ENCODE data around the gene STRAP. TPM values are rescaled to one million over a fixed set of nuclear protein-coding genes. Genes with fewer than 3 reads are reported as not detected.
A peak's percentile ranks its signal among the peaks of the same experiment; 100 is the strongest.

Gene STRAP
- total RNA-seq, 4 donors from 2014 or later = 24.5 to 45.4 (median 37.7) TPM

DNA sequence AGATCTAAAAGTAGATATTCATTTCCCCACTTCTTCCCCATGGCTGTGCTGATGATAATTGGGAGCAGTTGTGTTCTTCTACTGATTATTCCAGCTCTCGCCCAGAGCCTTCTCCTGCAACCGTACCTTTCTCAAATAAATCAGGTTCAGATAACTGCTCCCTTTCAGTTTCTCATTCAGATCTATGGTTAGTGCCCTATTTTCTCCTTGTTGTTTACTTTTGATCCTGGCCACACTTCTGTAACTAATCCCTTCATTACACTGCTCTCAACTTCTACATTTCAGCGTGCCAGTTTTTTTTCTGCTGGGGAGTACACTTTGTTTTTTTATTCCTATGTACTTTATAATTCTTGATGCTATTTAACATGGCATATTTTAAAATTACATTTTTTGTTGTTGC lies 2.8 kb upstream of the STRAP start:
- H3K4me3 ChIP-seq = no peak overlapping the region
- H3K9me3 ChIP-seq = no peaks in the 10 kb centered on the region
- no peak for DNase-seq (ENCODE audit: low spot score in 2 of 2)
- H3K36me3 ChIP-seq = no peaks in the 10 kb centered on the region
- WGBS = 87% methylated on average over 3 of the region's 3 CpGs
- H3K27me3 ChIP-seq = no peaks in the 10 kb centered on the region
- peaks cover 17% of the 10 kb centered on the region for H3K4me1 ChIP-seq
- TF ChIP-seq EP300 (IDR thresholded peaks at IDR 0.05) = no peak
- no peak for TF ChIP-seq POLR2A (IDR thresholded peaks at IDR 0.05)
- TF ChIP-seq, protein P1, sequence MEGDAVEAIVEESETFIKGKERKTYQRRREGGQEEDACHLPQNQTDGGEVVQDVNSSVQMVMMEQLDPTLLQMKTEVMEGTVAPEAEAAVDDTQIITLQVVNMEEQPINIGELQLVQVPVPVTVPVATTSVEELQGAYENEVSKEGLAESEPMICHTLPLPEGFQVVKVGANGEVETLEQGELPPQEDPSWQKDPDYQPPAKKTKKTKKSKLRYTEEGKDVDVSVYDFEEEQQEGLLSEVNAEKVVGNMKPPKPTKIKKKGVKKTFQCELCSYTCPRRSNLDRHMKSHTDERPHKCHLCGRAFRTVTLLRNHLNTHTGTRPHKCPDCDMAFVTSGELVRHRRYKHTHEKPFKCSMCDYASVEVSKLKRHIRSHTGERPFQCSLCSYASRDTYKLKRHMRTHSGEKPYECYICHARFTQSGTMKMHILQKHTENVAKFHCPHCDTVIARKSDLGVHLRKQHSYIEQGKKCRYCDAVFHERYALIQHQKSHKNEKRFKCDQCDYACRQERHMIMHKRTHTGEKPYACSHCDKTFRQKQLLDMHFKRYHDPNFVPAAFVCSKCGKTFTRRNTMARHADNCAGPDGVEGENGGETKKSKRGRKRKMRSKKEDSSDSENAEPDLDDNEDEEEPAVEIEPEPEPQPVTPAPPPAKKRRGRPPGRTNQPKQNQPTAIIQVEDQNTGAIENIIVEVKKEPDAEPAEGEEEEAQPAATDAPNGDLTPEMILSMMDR (IDR thresholded peaks at IDR 0.05) = no peak
- no peak for TF ChIP-seq POLR2AphosphoS5 (IDR thresholded peaks at IDR 0.05)
- no peak overlapping the region for H3K27ac ChIP-seq

DNA sequence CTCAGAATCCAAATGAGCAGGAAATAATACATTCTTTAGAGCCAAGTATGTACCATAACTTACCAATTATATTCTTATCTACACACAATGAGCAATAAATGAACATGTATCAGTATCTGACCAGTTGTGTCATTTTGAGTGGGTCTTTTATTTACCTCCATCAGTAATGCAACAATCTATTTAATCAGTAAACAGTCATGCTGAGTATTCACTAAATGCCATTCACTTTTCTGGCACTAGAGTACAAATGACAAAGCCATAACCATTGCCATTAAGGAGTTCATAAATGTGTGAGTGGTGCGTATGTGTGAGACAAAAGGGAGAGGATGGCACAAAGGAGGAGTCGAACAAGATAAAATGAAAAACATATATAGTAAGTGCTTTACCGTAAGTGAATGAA lies 1.5 kb upstream of the STRAP start:
- H3K9me3 ChIP-seq = no peaks in the 10 kb centered on the region
- WGBS = 98% methylated on average over 3 of the region's 3 CpGs

DNA sequence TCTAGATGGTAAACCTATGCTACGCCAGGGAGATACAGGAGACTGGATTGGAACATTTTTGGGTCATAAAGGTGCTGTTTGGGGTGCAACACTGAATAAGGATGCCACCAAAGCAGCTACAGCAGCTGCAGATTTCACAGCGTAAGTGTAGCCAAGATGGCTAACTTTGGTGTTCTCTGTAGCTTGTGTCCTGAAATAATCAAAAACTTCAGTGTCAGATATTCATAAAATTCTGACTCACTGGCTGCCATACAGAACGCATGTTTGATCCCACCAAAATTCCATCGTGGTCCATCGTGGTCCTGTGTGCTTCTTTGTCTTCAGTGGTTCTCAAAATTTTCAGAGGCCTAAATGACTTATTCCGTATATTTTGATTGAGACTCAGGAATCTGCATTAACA lies 1.3 kb downstream of the STRAP start:
- Histone ChIP-seq H3K9me3 (no peaks in the 10 kb centered on the region), H3K27ac (no peak overlapping the region), H3K27me3 (no peaks in the 10 kb centered on the region), H3K4me3 (peak overlapping the region; percentile 80), H3K36me3 (no peaks in the 10 kb centered on the region), H3K4me1 (peaks cover 33% of the 10 kb centered on the region)
- no peak for DNase-seq (ENCODE audit: low spot score in 2 of 2)
- WGBS = 47% methylated on average over 6 of the region's 6 CpGs
- TF ChIP-seq POLR2A (IDR thresholded peaks at IDR 0.05) = no peak
- TF ChIP-seq, protein P1 (IDR thresholded peaks at IDR 0.05) = no peak

More for the DNA sequence above, 1.5 kb upstream of the STRAP start:
- Histone ChIP-seq H3K36me3 (no peaks in the 10 kb centered on the region), H3K4me3 (no peak overlapping the region), H3K4me1 (peaks cover 23% of the 10 kb centered on the region), H3K27me3 (no peaks in the 10 kb centered on the region), H3K27ac (no peak overlapping the region)
- no peak for DNase-seq (ENCODE audit: low spot score in 2 of 2)
- TF ChIP-seq, protein P1 (IDR thresholded peaks at IDR 0.05) = no peak
- no peak for TF ChIP-seq POLR2A (IDR thresholded peaks at IDR 0.05)
- TF ChIP-seq POLR2AphosphoS5 (IDR thresholded peaks at IDR 0.05) = no peak
- no peak for TF ChIP-seq EP300 (IDR thresholded peaks at IDR 0.05)

DNA sequence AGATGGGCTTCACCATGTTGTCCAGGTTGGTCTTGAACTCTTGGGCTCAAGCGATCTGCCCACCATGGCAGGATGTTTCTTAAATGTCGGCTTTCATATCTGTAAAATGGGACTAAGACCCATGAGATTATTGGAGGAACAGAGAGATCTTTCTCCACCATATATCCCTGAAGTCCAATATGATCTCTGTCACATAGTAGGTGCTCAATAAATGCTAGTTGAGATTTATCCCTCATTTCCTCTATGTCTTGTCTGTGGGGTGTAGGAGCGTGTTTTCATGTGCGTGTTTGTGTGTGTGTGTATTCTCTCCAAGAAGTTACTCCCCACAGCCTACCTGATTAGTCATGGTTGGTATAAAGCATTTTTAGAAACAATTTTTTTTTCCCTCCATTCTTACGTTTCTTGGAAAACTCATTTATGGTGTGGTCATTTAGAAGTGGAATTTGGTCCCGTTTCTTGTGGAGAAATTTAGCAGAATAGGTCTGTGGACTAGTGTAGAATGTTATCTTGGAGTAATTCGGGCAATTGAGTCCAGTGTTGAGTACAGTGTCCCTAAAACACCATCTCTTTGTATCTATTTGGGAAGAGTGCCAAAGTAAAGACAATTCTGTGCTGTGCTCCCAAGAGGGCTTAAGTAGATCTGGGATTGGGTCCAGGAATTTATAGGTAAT lies 4.3 kb downstream of the STRAP start:
- H3K36me3 ChIP-seq = peaks cover 17% of the 10 kb centered on the region
- WGBS = 85% methylated on average over 7 of the region's 7 CpGs
- H3K4me3 ChIP-seq = no peak overlapping the region
- peaks cover 28% of the 10 kb centered on the region for H3K4me1 ChIP-seq
- H3K27me3 ChIP-seq = no peaks in the 10 kb centered on the region
- H3K27ac ChIP-seq = no peak overlapping the region
- no peaks in the 10 kb centered on the region for H3K9me3 ChIP-seq
- DNase-seq (ENCODE audit: low spot score in 2 of 2) = no peak
- no peak for TF ChIP-seq POLR2AphosphoS5 (IDR thresholded peaks at IDR 0.05)
- TF ChIP-seq POLR2A (IDR thresholded peaks at IDR 0.05) = no peak
- no peak for TF ChIP-seq EP300 (IDR thresholded peaks at IDR 0.05)
- TF ChIP-seq, protein P1 (IDR thresholded peaks at IDR 0.05) = no peak

DNA sequence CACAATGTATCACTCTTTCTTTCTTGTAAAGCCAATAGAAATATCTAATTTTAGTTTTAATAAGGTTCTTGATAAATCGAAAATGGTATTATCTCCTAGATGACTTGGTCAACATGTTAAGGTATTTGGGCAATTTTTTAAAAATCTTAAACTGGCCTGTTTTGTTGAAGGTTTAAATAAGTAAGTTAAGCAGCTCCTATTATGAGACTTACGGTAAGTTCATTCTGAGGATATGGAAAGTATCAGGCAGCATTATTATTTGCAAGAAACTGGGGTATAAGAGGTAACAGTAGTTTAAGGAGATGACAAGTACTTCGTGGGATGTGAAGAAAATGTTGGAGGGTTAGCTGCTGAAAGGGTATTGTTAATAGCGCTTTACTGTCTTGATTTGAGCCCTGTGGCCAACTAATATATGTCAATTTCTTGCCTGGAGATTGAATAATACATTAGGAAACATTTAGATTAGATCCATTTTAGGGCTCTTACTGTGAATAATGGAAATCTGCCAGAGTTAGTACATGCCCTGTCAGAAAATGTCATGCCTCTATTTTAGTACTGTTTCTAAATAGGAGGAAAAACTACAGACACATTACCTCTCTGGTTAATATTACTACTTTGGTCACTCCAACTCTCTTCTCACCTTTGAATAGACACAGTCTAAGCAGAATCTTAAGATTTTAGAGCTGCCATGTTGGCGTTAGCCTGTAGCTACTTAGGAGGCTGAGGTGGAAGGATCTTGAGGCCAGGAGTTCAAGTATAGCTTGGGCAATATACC lies 5.0 kb downstream of the STRAP start:
- Histone ChIP-seq H3K4me3 (no peak overlapping the region), H3K9me3 (no peaks in the 10 kb centered on the region), H3K27me3 (no peaks in the 10 kb centered on the region), H3K4me1 (peaks cover 27% of the 10 kb centered on the region), H3K27ac (no peak overlapping the region), H3K36me3 (peaks cover 22% of the 10 kb centered on the region)
- TF ChIP-seq EP300 (IDR thresholded peaks at IDR 0.05) (no peak), POLR2AphosphoS5 (IDR thresholded peaks at IDR 0.05) (no peak), POLR2A (IDR thresholded peaks at IDR 0.05) (no peak)
- TF ChIP-seq, protein P1 (IDR thresholded peaks at IDR 0.05) = no peak
- WGBS = 81% methylated on average over 5 of the region's 5 CpGs
- no peak for DNase-seq (ENCODE audit: low spot score in 2 of 2)
